Measurements from ENCODE around the gene FRS2.
"Not testable (repeated sequence)": the region's sequence is repeated elsewhere in the genome, so short reads cannot be mapped to it uniquely, and the experiment has no call there.

FRS2 gene

GRCh38 chr12:69588527-69588926, 118.3 kb downstream of the FRS2 start:
- no peak for DNase-seq

- no peak for DNase-seq
These were observed 118.9 kb downstream of the FRS2 start for GRCh38 chr12:69589082-69589481.

GRCh38 chr12:69595689-69596088, 125.5 kb downstream of the FRS2 start:
- no peak for DNase-seq

- no peak for DNase-seq
These were observed 128.1 kb downstream of the FRS2 start for GRCh38 chr12:69598174-69598753.

- DNase-seq, result no peak
These were observed 130.6 kb downstream of the FRS2 start for GRCh38 chr12:69600804-69601203.

- no peak for DNase-seq
These were observed 131.9 kb downstream of the FRS2 start for GRCh38 chr12:69601962-69602685.

- DNase-seq, result no peak
These were observed 132.8 kb downstream of the FRS2 start for GRCh38 chr12:69602954-69603353.

GRCh38 chr12:69603556-69603955, 133.4 kb downstream of the FRS2 start:
- not testable (repeated sequence) for DNase-seq

- not testable (repeated sequence) for DNase-seq
These were observed 134.1 kb downstream of the FRS2 start for GRCh38 chr12:69604275-69604674.

- DNase-seq, result no peak
These were observed 137.9 kb downstream of the FRS2 start for GRCh38 chr12:69608114-69608513.

- no peak for DNase-seq
These were observed 139.9 kb downstream of the FRS2 start for GRCh38 chr12:69610126-69610525.

GRCh38 chr12:69610729-69611128, 140.5 kb downstream of the FRS2 start, which contains the start of gene LRRC10:
Gene LRRC10, minus strand, starts transcription at chr12:69610907. Its CDS starts 69 bp downstream, at chr12:69610838.
- no peak for DNase-seq

- DNase-seq, result no peak
These were observed 143.2 kb downstream of the FRS2 start for GRCh38 chr12:69613351-69613750.

GRCh38 chr12:69616025-69616424, 145.8 kb downstream of the FRS2 start:
- no peak for DNase-seq

GRCh38 chr12:69619050-69619449, 148.9 kb downstream of the FRS2 start:
- no peak for DNase-seq

GRCh38 chr12:69620077-69620476, 149.9 kb downstream of the FRS2 start:
- no peak for DNase-seq

- no peak for DNase-seq
These were observed 150.7 kb downstream of the FRS2 start for GRCh38 chr12:69620921-69621320.

GRCh38 chr12:69621551-69621950, 151.4 kb downstream of the FRS2 start:
- DNase-seq, result no peak

GRCh38 chr12:69623970-69624369, 153.8 kb downstream of the FRS2 start:
- DNase-seq, result no peak

- DNase-seq, result no peak
These were observed 157.3 kb downstream of the FRS2 start for GRCh38 chr12:69627501-69627900.

All from HCEC 1CT (cell line).